ENCODE measurements around the gene SEC22C. TPM values are rescaled to one million over a fixed set of nuclear protein-coding genes. Genes with fewer than 3 reads are reported as not detected.

Gene SEC22C
- total and polyA plus RNA-seq, 2 experiments from 2014 or later = 21.9 to 48.3 TPM

GRCh38 chr3:42520906-42521305 lies 60.9 kb downstream of the SEC22C start:
- Histone ChIP-seq H3K79me2 (replicated peaks; ENCODE audit: insufficient read depth) (no peaks in the 10 kb centered on the region), H3K4me3 (no peak overlapping the region), H2AFZ (no peak overlapping the region), H4K20me1 (replicated peaks; ENCODE audit: insufficient read depth) (no peaks in the 10 kb centered on the region), H3K9me2 (ENCODE audit: insufficient read depth) (no peaks in the 10 kb centered on the region), H3K4me1 (ENCODE audit: insufficient read depth) (no peaks in the 10 kb centered on the region), H3K27ac (ENCODE audit: low read depth) (no peak overlapping the region), H3K4me2 (no peak overlapping the region), H3K27me3 (ENCODE audit: insufficient read depth) (no peaks in the 10 kb centered on the region), H3K36me3 (ENCODE audit: insufficient read depth) (no peaks in the 10 kb centered on the region), H3F3A (replicated peaks; ENCODE audit: low read depth) (no peaks in the 10 kb centered on the region)
- no peaks in the 10 kb centered on the region for H3K36me3 Mint-ChIP-seq (ENCODE audit: low read depth)
- H3K27ac Mint-ChIP-seq = no peak overlapping the region
- TF ChIP-seq ZNF462 (CRISPR knock-in tag; IDR thresholded peaks at IDR 0.05) = no peak
- TF ChIP-seq REST (IDR thresholded peaks at IDR 0.05; ENCODE audit: unreplicated experiment) = no peak
- no peak for TF ChIP-seq ZNF114 (CRISPR knock-in tag; IDR thresholded peaks at IDR 0.05)
- no peak for TF ChIP-seq ZNF331 (CRISPR knock-in tag; IDR thresholded peaks at IDR 0.05; ENCODE audit: low read depth)
- TF ChIP-seq NANOG (IDR thresholded peaks at IDR 0.05; ENCODE audit: borderline replicate concordance) = no peak
- TF ChIP-seq STAT1 (IDR thresholded peaks at IDR 0.05; ENCODE audit: unreplicated experiment) = no peak
- no peak for TF ChIP-seq CREB1 (CRISPR knock-in tag; IDR thresholded peaks at IDR 0.05; ENCODE audit: low read depth)
- no peak for TF ChIP-seq EZH2phosphoT487 (IDR thresholded peaks at IDR 0.05; ENCODE audit: unreplicated experiment)
- no peak for TF ChIP-seq EZH2 (IDR thresholded peaks at IDR 0.05; ENCODE audit: low read depth, unreplicated experiment)
- no peak for TF ChIP-seq CTCF (conservative IDR thresholded peaks at IDR 0.05; ENCODE audit: low read depth in 2 of 2)
- no peak for TF ChIP-seq JUNB (IDR thresholded peaks at IDR 0.05; ENCODE audit: unreplicated experiment)
- no peak for TF ChIP-seq ETS1 (IDR thresholded peaks at IDR 0.05)
- TF ChIP-seq POLR2AphosphoS5 (IDR thresholded peaks at IDR 0.05; ENCODE audit: low read depth) = no peak
- no peaks in the 10 kb centered on the region for H3K4me1 Mint-ChIP-seq
- ATAC-seq = no peak
- H3K27me3 Mint-ChIP-seq (ENCODE audit: insufficient read depth, low read depth, poor library complexity) = peaks cover 2% of the 10 kb centered on the region
- H3K9me3 Mint-ChIP-seq = no peaks in the 10 kb centered on the region
- DNase-seq (ENCODE audit: low spot score) = no peak
- no peak overlapping the region for H3K4me3 Mint-ChIP-seq

Measured in GM23338 (cell line).